LoVo (cell line): Measurements from ENCODE around the gene FEM1C.

Experiments
- DNase-seq: peaks from one replicate; pipeline ENCODE4 v3.0.0-alpha.2; 2016; ENCODE audit warnings: low spot score

Gene FEM1C

GRCh38 chr5:115477581-115477980 lies 67.0 kb downstream of the FEM1C start:
- DNase-seq, result no peak

- no peak for DNase-seq
These were observed 68.8 kb downstream of the FEM1C start for GRCh38 chr5:115475788-115476187.

- no peak for DNase-seq
These were observed 72.1 kb downstream of the FEM1C start for GRCh38 chr5:115472271-115473025.

GRCh38 chr5:115471345-115472063 lies 73.1 kb downstream of the FEM1C start:
- no peak for DNase-seq

GRCh38 chr5:115470921-115471320 lies 73.7 kb downstream of the FEM1C start:
- no peak for DNase-seq
